Stimulated activated CD4-positive, alpha-beta T cell treated with anti-CD3 and anti-CD28 coated beads, Interleukin-1b, Interleukin-23, amount 100 ng/mL, for 4 hours (primary cell): ENCODE measurements around the gene URB2.
"Not testable (repeated sequence)": the region's sequence is repeated elsewhere in the genome, so short reads cannot be mapped to it uniquely, and the experiment has no call there.

Source experiments
- DNase-seq, 2 donors: peaks; one replicate each; pipeline ENCODE4 v3.0.0-alpha.2; 2020; ENCODE audit warnings: low read depth in 2 of 2

URB2 gene

DNA sequence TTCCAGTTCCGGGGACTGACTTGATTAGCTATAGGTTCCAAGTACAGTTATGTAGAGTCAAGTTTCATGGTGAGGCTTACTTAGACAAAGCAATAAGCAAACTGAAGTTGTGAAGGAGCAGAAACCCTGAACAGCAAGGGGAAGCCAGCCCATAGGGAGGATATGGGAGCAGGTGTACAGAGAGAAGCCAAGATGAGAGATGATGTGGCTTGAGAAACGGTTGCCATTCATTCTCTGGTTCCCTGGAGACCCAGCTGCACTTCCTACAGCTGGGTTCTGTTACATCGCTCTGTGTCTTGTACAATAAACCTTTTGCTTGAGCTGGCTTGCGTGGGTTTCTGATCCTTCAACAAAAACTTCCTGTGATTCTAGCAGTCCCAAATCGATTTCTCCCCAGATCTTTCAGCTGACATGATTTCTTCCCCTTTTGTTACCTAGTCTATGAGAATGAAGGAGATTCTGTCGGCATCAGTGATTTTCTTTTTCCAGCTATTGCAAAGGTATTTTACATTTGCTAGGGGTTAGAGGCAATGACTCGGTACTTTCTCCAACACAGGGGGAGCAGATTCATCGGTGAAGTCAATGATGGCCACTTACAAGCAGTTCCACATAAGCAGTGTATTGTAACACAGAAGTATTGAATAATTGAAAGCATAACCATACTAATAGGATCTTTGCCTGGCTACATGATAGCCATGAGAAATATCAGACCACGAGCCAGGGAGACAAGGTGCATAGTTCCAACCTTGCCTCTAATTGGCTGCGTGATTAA lies 67.3 kb downstream of the URB2 start:
- DNase-seq, result no peak

DNA sequence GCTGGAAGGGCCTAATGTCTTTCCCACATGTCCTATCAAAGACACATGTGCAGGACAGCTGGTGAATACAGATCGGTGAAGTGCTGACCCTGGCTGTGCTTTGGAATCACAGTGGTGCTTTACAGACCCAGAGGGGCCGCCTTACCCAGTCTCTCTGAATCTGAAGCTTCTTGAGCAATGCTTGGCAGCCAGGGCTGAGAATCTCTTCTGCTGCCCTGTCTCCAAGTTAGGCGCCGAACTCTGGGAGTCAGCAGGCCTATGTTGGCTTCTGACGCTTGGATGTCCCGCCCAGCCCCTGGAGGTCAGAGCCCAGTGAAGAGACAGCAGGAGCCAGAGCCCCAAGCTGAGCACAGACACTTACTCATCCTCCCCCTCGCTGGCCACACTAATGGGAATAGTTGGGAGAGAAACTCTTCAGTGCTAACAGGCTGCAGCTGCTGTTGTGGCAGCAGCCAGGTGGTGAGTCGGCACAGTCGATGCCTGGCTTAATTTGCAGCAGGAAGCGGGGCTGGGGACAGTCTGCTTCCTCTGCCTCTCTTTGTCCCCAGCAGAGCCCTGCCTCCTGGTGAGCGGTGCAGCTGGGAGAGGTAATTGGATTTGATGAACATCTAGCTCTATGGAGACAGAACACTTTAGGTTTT lies 68.1 kb downstream of the URB2 start:
- DNase-seq, result no peak

DNA sequence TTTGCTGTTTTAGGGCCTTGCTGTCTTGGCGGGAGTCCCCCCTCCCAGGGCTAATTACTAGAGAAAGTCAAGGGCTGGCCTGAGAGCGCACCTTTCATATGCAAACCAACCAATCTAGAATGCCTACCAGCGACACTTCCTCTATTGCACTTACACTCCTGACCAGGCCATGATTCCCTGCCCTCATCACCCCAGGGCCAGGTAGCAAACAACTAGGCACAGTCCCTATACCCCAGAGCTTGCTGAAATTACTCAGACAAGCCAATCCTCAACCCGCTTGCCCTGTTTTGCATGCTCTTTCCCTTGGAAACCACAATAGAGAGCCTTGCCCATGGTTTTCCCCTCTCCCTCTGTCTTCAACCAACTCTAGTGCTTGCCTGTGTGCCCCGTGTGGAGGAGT lies 70.3 kb downstream of the URB2 start:
- DNase-seq, result no peak

DNA sequence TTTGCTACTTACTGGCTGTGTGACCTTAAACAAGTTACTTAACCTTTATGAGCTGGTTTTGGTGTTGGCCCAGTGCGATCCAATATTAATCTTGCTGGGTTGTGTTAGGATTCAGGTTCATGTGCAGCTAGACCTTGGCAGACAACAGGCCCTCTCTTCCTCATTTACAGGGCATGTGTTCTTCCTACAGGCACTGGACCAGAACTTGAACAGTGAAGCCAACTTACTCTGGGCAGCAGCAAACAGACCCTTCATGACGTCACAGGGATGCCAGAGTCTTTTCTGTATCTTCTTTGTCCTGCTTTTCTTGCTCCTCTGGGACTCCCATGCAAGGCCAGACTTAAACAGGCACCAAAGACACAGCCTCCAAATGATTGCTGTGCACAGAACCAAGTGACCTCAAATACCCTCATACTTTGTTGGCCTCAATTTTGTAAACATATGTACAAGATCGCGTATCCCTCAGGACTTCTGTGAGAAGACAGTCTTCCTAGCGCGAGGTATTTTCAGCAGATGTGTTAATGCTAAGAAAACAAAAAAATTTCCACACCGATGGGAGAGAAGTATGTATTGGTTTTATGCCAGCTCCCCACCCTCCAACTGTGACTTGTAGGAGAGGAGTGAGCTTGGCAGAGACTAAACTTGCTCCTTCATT lies 73.7 kb downstream of the URB2 start:
- no peak for DNase-seq

DNA sequence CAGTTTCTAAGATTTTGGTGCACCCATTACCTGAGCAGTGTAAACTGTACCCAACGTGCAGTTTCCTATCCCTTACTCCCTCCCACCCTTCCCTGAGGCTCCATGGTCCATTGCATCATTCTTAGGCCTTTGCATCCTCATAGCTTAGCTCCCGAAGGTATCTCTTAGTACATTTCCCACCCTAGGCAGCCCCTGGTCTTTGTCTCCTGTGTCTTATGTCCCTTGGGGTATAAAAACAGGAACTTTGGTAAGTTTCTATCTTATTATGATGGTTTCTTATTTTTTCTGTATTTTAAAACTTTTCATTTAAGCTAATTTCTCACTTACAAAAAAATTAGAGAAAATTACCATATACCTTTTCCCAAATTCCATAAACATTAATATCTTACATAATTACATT lies 78.1 kb downstream of the URB2 start:
- DNase-seq, result no peak

DNA sequence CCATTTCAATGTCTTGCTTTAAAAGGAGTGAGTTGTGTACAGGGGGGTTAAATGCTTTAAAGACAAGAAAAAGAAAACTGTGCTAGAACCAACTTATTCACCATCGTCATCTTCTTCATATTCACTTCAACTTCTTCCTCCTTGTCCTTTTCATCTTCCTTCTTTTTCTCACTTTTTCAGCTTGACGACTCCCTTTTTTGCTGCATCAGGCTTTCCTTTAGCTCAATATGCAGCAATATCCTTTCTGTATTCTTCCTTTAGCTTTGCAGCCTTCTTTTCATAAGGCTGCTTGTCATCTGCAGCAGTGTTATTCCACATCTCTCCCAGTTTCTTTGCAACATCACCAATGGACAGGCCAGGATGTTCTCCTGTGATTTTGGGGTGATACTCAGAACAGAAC lies 79.1 kb downstream of the URB2 start:
- not testable (repeated sequence) for DNase-seq

DNA sequence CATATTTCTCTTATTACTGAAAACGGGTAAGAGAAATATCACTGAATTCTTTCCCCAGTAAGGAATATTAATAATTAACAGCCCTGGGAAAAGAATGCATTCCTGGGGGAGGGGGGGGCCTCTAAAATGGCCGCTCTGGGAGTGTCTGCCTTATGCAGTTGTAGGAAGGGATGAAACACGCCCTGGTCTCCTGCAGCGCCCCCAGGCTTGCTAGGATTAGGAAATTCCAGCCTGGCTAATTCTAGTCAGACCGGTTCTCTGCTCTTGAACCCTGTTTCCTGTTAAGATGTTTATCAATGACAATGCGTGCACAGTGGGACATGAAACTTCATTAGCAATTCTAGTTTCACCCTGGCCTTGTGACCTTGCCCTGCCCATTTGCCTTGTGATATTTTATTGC lies 81.1 kb downstream of the URB2 start:
- not testable (repeated sequence) for DNase-seq

DNA sequence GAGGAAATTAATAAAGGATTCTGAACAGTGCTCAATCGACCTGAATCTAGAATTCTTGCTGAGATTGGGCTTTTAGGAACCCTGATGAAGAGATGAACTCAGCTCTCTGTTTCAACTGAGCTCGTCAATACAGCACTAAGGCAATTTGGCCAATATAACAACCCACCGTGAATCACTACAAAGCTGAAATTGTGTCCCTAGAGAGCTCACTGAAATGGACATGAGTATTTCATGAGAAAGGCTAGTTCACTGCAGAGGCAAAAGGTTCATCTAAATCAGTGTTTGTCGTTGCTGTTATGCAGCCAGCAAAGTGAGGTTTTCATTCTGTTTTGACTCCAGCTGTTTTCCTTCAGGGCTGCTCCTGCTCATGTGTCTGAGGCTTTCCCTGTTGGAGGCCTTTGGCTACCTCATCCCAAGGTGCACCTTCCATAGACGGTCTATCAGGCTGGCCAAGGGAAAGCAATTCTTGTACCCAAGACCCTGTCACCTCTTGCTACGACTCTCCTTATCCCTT lies 83.5 kb downstream of the URB2 start:
- DNase-seq, result no peak
